Activated CD4-positive, CD25-positive, alpha-beta regulatory T cell treated with anti-CD3 and anti-CD28 coated beads, Interleukin-2, amount 50 U/mL, for 72 hours (primary cell): ENCODE measurements around the gene NEURL1.
A peak's percentile ranks its signal among the peaks of the same experiment; 100 is the strongest.
"Not testable (repeated sequence)": the region's sequence is repeated elsewhere in the genome, so short reads cannot be mapped to it uniquely, and the experiment has no call there.

Source experiments
- DNase-seq: peaks from one replicate; pipeline ENCODE4 v3.0.0; 2021

Gene NEURL1

GRCh38 chr10:103465411-103466179, 27.9 kb upstream of the NEURL1 start:
- no peak for DNase-seq

GRCh38 chr10:103466734-103467133, 26.8 kb upstream of the NEURL1 start:
- no peak for DNase-seq

GRCh38 chr10:103467406-103467805, 26.1 kb upstream of the NEURL1 start:
- no peak for DNase-seq

GRCh38 chr10:103469201-103469600, 24.3 kb upstream of the NEURL1 start:
- no peak for DNase-seq

- peak; percentile 53 for DNase-seq
These were observed 22.5 kb upstream of the NEURL1 start for GRCh38 chr10:103470761-103471653.

- DNase-seq, result no peak
These were observed 21.5 kb upstream of the NEURL1 start for GRCh38 chr10:103472005-103472404.

- no peak for DNase-seq
These were observed 20.2 kb upstream of the NEURL1 start for GRCh38 chr10:103473261-103473671.

- no peak for DNase-seq
These were observed 19.4 kb upstream of the NEURL1 start for GRCh38 chr10:103474077-103474476.

GRCh38 chr10:103475437-103475836, 18.1 kb upstream of the NEURL1 start:
- no peak for DNase-seq

- no peak for DNase-seq
These were observed 17.3 kb upstream of the NEURL1 start for GRCh38 chr10:103476046-103476768.

- DNase-seq, result no peak
These were observed 14.8 kb upstream of the NEURL1 start for GRCh38 chr10:103478671-103479070.

- DNase-seq, result no peak
These were observed 14.4 kb upstream of the NEURL1 start, which contains the start of gene CALHM3 for GRCh38 chr10:103479135-103479534. CALHM3 (minus strand) TSS chr10:103479240; CDS start chr10:103479032, 208 bp downstream.

GRCh38 chr10:103480521-103480920, 13.0 kb upstream of the NEURL1 start:
- DNase-seq, result no peak

- DNase-seq, result no peak
These were observed 11.5 kb upstream of the NEURL1 start for GRCh38 chr10:103481974-103482531.

GRCh38 chr10:103486635-103487409, 6.7 kb upstream of the NEURL1 start:
- not testable (repeated sequence) for DNase-seq

- no peak for DNase-seq
These were observed 6.1 kb upstream of the NEURL1 start for GRCh38 chr10:103487410-103487708.

GRCh38 chr10:103490986-103491314, 2.6 kb upstream of the NEURL1 start:
- DNase-seq, result no peak

GRCh38 chr10:103491729-103492364, 1.7 kb upstream of the NEURL1 start:
- no peak for DNase-seq

- no peak for DNase-seq
These were observed 747 bp upstream of the NEURL1 start for GRCh38 chr10:103492655-103493261.

- peak; percentile 38 for DNase-seq
These were observed 692 bp downstream of the NEURL1 start for GRCh38 chr10:103493916-103494877.
